NCI-H524 (cell line): ENCODE data around the gene CCDC106.

Experiments used
- DNase-seq, 2 experiments: peaks; one replicate each; lab custom pipeline; 2025; lab: John Stamatoyannopoulos, UW

CCDC106 gene

DNA sequence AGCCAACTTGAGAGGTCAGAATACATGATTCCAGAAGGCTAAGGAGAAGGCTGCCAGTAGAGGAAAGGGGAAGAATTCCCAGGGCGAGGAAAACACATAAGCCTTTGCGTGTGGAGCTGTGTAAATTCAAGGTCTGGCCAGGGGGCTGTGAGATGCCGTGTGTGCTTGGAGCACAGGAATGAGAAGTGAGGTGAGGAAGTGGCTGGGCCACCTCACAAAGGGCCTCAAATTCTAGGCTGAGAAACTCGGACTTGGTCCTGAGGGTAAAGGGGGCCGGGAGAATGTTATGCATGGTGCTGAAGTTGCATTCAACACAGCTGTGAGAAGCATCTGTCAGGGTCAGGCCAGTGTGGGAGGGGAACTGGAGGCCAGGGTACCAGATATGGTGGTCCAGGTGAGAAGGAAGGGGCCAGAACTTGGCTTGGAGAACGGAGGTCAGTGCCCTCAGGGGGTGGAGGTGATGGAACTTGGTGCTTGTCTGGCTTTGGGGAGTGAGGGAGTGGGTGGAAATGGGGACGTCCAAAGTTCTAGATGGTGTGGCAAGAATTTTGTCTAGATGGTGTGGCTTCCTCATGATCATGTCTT is 12.1 kb upstream of the CCDC106 start:
- no peak for DNase-seq

DNA sequence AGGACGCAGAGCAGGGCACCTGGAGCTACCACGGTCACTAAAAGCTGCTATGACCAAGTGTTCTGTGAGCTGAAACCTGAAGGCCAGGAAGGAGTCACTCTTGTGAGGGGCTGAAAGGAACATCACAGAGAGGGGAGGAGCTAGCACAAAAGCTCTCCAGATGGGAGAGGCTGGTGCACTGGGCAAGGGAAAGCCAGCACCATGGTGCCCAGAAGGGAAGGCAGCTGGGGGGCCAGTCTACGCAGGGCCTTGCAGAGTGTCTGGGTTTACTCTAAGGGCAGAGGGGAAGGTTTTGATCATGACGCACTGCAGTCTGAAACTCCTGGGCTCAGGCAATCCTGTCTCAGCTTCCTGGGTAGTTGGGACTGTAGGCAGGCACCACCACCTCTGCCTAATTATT is 11.3 kb upstream of the CCDC106 start:
- no peak for DNase-seq

DNA sequence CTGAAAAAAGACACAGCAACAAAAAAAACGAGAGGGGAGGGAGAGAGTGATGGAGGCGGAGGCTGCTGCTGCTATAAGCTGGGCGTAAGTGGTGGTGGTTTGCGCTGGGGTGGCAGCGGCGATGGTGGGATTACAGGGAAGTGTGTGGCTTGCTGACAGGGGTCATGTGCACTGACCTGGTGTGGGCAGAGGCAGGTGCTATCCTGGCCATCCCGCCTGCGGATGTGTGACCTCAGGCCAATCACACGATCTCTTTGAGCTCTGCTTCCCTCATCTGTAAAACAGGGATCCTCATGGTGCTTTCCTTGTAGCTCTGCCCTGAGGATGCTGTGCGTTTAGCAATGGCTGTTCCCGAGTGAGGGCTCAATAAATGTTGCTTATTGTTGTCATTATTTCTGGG is 10.5 kb upstream of the CCDC106 start:
- DNase-seq: no peak

DNA sequence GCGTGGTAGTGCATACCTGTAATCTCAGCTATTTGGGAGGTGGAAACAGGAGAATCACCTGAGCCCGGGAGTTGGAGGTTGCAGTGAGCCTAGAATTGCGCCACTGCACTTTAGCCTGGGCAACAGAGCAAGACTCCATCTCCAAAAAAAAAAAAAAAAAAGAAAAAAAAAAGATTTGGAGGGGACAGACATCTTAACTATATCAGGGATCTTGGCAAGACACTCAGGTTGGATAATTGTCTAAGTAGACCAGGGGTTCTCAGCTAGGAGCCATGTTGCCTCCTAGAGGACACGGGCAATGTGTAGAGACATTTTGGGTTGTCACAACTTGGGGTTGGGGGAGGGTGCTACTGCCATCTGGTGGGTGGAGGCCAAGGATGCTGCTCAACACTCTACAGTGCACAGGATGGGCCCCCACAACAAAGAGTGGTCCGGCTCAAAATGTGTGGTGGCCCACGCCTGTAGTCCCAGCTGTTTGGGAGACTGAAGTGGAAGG is 9.1 kb upstream of the CCDC106 start:
- peak; percentile 77 to 80 for DNase-seq

DNA sequence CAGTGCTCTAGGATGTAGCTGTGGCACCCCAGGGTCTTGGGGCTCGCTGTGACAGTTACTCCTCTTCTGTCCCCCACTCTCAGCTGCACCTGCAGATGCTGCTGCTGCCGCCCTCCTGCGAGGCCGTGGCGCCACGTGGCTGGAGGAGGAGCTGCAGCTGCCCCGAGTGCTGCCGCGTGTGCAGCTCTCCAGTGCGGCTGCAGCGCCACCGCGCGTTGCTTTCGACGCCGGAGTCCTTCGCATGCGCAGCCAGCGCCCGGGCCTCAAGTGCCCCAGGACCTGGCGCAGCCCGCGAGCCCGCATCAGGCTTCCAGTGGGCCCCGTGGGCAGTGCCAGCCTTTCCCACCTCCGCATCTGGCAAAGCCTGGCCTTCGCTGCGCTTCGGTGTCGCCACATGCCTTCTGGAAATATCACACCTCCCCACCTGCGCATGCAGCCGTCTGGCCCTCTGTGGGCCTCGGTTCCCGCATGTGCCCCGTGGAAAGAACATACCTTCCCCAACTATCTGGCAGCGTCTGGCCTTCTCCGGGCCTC is 7.9 kb upstream of the CCDC106 start:
- DNase-seq: peak in 1 of 2 experiments; percentile 63

DNA sequence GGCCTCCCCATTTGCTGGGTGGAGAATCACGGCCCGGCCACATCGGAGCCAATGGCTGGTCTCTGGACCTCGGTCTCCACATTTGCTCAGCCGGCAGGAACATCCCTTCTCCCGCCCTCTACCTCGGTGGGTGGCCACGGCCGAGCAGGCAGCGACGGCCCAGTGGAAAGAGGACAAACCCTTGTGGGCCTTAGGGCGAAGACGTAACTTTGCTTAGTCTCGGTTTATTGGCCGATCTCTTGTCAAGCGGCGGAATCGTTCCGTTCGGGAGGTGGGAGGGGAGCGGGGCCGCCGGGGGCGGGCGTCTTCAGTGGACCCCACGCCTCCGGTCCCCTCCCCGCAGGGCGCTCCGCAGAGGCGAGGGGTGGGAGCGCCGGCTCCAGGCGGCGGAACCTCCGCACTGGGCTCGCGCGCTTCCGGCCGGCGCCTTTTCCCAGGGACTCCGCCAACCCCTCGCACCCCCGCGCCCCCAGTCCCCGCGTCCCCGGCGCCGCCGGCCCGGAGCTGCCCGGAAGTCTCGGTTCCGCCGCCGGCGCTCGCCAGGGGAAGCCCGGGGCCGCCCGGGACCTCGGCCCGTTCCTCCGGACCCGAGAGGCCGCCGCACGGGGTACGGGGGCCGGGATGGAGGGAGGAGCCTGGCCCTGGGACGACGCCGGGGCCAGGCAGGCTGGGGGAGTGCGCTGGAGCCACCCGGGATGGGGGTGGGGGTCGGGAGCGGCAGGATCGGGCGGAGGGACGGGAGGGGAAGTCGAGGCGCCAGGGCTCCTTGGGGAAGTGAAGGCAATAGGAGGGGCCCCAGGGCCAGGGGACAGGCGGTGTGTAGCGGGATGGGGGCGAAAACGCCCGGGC is 7.2 kb upstream of the CCDC106 start, which contains the start of gene ZNF580:
Gene ZNF580 (plus strand): TSS at position 426 of the 849 bp plus-strand sequence. CDS start 1,507 bp downstream, outside the sequence.
- DNase-seq: peak; percentile 62 to 74

DNA sequence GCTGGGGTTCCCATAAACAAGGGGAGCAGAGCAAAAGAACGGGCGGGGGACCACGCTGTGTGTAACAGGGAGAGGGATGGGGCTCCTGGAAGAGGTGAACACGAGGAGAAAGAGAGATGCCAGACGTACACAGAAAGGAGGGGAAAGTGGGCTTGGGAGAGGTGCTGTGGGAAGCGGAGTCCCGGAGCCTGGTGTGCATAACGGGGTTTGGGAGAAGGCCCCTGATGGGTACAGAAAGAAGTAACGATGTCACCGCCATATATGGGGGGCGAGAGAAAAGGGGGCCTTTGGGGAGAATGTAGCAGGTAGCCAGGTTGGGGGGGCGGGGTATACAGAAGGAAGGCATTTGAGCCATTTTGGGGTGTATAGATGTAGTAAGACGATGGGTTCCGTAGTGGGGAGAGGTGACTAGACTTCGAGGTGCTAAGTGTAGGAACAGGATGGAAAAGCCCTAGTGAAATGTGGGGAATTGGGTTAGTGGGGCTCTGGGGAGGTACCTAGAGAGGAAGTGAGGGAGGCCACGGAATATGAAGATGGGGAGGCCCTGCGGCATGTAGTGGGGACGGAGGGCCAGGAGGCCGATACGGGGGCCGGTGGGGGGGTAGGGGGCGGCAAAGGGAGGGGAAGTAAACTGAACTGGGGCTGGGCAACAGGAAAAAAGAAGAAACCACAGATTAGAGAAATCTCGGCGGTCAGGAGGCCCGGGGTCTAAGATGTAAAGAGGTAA is 6.4 kb upstream of the CCDC106 start:
- peak in 1 of 2 experiments; percentile 51 for DNase-seq

DNA sequence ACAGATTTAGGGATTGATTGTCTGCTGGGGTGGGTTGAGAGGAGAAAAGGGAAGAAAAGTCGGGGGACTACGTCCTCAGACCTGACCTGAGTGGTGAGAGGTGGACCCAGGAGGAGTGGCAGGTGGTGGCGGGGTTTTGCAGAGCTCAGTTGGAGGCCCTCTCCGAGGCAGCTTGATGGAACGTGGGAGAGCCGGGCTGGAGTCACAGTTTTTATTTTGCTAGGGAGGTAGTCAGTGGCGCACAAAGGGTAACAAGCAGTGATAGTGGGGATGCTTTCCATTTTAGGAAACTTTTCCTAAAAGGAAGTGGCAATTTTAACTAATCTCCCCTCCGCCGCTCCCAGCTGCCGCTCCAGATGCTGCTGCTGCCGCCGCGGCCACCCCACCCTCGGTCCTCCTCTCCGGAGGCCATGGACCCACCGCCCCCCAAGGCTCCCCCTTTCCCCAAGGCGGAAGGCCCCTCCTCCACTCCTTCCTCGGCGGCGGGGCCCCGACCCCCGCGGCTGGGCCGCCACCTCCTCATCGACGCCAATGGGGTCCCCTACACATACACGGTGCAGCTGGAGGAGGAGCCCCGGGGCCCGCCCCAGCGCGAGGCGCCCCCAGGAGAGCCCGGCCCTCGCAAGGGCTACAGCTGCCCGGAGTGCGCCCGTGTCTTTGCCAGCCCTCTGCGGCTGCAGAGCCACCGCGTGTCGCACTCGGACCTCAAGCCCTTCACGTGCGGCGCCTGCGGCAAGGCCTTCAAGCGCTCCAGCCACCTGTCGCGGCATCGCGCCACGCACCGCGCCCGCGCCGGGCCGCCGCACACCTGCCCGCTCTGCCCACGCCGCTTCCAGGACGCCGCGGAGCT is 5.6 kb upstream of the CCDC106 start:
- DNase-seq: peak in 1 of 2 experiments; percentile 22

DNA sequence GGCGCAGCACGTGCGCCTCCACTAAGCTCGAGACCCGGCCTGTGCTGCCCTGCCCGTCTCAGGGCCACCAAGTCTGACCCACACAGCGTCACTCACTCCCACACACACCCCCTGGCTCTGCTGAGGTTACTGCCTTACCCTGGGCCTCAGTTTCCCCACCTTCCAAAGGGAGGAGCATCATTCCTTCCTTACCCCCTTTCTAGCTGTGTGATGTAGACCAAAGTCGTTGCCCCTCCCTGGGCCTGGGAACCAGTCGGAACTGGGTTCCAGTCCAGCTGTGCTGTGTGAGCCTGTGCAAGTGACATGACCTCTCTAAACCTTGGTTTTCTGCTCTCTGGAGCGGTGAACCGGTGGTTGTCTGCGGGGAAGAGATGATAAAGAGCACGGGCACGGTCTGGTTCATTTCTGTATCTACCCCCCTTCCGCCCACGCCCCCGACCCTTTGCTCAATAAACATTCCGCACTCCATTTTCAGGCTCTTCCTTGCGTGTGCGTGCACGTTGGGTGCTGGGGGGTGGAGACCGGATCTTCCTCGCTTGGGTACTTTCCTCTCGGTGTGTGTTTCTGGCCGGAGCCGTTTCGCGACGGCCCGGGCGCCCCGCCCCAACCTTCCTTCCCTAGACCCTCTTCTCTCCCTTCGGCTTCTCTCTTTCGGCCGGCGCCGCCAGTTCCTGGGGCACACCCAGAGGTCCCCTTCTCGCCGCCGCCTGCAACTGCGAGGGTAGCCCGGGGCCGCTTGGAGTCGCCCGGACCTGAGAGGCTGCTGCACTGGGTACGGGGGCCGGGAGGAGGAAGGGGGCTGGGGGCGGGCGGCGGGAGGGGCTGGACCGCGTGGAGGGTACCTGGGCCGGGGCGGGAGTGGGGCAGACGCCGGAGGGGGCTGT is 4.8 kb upstream of the CCDC106 start, which contains the start of gene ZNF581:
Gene ZNF581 (plus strand): TSS at position 647 of the 884 bp plus-strand sequence. CDS start 923 bp downstream, outside the sequence.
- peak in 1 of 2 experiments; percentile 70 for DNase-seq

DNA sequence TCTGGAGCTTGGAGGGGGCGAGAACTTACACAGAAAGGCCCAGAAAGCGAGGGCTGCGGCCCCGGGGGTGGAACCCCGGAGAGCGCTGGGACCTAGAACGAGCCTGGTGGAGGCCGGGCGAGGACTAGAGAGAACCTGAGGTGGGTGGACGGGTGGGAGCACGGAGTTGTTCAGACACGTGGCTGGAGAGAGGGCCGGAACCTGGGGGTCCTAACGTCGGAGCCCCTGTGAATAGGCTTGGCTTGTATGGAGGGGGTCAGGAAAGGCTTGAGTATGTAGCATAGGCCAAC is 4.2 kb upstream of the CCDC106 start:
- no peak for DNase-seq

DNA sequence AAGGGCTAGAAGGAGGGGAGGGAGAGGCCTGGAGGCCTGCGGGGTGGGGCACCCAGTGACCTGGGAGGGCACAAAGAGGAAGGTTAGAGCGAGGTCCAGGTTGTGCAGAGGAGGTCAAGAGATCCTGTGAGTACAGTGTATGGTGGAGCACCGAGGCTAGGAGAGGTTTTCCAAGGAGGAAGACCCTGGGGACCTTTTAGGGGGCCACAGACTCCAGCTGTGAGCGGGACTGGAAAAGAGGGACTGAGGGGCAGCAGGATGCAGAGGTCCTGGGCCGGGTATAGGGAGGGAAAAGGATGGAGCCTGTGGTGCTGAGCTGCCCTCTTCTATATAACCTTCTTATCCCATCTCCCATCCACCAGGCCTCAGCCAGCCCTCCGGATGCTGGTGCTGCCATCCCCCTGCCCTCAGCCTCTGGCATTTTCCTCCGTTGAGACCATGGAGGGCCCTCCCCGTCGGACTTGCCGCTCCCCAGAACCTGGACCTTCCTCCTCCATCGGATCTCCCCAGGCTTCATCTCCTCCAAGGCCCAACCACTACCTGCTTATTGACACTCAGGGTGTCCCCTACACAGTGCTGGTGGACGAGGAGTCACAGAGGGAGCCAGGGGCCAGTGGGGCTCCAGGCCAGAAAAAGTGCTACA is 3.7 kb upstream of the CCDC106 start:
- no peak for DNase-seq

DNA sequence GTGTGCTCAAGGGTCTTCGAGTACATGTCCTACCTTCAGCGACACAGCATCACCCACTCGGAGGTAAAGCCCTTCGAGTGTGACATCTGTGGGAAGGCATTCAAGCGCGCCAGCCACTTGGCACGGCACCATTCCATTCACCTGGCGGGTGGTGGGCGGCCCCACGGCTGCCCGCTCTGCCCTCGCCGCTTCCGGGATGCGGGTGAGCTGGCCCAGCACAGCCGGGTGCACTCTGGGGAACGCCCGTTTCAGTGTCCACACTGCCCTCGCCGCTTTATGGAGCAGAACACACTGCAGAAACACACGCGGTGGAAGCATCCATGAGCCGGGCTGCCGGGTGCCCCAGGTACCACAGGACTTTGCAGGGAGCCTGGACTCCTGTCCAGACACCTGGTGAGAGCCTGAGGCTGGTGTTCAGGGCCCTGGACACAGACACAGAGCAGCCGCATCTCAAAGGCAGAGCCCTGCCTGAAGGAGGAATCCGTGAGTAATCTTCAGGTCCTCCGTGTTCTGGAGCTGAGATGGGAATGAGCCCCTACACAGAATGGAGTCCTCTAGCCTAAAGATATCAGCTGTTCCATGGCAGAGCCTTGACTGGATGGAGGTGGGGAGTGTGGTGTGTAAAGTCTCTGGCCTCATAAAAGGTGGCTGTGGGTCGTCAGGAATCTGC is 3.0 kb upstream of the CCDC106 start:
- no peak for DNase-seq

DNA sequence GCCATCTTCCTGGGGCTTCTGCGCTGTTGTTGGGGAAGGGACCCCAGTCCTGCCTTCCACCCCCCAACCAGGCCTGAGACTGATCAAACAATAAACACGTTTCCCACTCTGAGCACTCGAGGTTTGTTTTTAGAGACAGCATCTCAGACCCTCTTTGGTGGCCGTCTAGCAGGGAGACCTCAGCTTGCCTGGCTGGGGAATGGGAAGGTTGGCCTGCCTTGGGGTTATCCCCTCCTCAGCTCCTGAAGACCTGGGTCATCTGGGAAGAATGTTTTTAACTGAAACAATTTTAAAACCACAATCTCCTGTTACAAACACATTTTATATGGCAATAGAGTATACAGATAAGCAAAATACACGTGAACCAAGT is 2.5 kb upstream of the CCDC106 start:
- DNase-seq: no peak

DNA sequence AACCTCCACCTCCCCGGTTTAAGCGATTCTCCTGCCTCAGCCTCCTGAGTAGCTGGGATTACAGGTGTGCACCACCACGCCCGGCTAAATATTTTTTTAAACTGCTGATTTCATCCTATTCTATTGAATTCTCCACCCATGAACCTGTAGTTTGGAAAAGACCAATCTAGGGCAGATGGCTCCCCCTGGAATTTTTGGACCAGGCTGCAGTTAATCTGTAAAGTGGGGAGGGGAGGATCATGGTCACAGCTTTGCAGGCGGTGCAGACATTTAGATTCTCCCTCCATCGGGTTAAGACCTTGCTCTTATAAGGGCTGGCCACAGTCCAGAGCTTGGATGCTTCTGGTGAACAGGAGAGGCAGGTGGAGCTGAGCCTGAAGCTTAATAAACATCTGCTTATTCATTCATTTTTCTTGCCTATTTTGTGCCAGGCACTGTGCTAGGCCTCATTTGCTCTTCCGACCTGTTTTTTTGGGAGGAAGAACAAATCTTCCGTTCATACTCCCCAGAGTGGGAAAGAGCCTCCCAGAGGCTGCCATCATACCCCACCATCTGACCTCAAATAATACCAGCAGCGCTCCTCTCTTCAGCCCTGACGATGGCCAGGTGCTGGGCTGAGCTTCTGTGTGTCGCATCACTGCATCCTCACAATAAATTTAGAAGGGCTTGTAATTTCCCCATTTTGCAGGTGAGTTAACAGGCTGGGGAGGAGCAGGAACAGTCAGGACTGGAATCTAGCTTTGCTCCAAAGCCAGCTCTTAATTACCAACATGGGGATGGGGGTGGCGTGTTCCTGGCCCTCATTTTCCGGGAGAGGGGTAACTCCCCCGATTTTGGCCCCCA is 902 bp upstream of the CCDC106 start:
- peak in 1 of 2 experiments; percentile 47 for DNase-seq

DNA sequence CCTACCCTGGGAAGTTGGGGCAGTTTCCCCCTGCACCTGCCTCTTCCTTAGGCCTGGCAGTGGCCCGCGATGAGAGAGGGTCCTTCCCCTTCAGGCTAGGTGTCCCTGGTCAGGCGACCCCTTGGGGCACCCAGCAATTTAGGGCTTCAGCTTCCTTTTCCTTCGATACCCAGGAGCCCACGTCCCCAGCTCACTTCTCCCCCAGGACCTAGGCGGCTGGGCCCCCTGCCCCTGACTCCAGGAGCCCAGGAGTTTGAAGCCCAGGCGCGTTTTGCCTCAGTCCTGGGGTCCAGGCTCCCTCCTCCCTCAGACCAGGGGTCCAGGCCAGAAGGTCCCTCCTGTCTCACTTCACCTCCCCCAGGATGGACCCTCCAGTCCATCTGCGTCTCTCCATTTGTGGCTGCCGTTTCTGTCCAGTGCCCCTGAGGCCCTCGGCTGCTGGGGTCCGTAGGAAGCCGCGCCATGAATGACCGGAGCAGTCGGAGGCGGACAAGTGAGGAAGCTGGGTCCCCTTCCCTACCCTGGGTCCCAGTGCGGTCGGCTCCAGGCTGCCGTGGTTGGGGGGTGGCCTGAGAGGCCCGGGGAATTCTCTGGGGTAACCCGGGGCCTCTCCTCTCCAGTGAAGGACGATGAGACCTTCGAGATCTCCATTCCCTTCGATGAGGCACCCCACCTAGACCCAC is 714 bp downstream of the CCDC106 start:
- peak in 1 of 2 experiments; percentile 17 for DNase-seq

DNA sequence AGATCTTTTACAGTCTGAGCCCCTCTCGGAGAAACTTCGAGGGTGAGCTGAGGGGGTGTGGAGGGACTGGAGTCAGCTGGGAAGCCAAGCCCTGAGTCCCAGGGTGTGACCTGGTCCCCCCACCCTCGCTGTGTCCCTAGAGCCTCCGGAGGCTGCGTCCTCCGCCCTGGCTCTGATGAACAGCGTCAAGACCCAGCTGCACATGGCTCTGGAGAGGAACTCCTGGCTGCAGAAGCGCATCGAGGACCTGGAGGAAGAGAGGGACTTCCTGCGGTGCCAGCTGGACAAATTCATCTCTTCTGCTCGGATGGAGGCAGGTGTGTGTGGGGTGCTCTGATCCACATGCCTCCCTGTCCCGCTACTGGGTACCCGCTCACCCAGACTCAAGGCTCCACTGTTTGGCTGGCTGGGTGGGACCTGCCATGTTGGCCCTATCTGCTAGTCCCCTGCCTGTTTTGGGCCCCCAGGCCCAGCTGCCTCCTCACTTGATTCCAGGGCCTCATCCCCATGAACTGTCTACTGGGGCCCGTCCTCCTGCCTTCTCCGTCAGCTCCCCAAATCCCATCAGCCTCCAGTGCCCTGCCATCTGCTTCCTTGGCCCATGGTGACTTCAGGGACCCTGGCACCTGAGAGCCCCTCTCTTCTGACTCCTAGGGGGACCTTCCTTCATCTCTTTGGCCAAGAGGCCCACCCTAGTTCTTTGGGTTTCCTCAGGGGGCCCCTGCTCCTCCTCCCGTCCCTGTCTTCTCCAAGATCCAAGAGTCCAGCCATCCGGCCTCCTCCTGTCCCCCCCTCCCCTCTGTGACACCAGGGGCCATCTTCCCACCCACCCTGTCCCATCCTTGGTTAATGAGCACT is 1.5 kb downstream of the CCDC106 start:
- DNase-seq: no peak

DNA sequence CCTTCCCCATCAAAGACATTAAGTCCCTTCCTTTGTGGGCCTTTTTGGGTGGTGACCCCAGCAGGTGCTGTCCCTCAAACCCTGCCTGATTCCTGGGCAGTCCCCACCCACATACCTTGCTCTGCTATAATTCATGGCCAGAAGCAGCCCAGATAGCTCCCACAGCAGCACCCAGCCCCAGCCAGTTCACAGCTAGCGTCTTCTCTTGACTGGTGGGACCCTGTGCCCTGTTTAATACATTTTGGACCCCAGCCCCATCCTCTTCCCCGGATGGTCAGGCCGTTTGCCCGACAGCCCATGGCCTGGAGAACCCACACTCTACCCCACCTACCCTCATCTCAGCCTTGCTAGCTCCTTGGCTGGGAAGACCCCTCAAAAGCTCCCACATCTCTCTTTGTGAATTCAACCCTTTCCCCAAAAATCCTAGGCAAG is 2.1 kb downstream of the CCDC106 start:
- DNase-seq: no peak
